ENCODE measurements around the gene SLC6A1.

The SLC6A1 gene

DNA sequence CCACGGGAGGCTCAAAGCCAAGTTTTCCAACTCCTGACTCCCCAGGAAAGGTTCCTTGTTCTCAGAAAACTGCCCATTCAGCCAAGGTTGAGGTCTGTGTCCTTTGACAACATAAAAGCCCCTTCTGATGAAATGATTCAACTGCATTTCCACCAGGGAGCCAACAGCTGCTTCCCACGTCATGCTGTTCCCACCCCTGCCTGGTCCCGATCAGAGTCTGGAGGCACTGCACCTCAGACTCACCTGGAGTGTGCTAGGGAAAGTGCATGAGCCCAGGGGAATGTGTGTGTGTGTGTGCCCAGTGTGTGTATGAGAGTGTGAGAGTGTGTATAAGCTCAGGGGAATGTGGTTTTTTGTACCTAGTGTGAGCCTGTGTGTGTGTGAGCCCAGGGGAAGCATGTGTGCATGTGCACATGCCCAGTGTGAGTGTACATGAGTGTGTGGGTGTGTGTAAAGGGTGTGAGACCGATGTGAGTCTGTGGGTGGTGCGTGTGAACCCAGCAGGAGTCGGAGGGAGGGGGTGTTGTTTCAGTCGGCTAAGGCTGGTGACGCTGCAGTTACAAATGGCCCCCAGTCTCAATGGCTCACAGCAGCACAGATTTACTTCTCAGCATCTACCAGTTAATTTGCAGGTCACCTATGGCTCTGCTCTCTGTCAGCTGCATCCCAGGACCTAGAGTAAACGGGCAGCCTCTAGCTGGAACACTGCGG, 20.3 kb upstream of the SLC6A1 start:
- DNase-seq = no peak

DNA sequence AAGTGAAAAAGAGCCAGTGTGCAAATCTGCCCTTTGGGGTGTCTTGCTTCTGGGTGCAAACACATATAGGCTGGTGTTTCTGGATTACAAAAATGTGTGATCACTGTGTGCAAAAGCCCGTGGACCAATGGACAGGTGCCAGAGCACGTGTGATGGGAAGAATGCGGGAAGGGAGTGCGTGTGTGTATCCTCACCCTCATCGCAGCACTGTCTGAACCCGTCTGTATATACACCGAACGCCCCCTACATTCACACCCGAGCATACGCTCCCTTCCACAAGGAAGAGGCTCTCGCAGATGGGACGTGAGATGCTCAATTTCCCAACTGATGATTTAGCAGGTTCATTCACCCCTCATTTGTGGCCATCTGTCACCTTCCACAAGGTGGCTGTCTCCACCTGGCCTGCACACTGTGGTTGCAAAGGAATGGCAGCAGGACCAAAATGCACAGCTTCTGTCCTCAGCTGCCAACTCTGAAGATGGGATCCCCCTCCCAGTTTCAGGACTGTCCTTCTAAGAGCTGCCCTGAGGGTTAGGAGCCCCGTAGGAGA, 19.4 kb upstream of the SLC6A1 start:
- DNase-seq = no peak

DNA sequence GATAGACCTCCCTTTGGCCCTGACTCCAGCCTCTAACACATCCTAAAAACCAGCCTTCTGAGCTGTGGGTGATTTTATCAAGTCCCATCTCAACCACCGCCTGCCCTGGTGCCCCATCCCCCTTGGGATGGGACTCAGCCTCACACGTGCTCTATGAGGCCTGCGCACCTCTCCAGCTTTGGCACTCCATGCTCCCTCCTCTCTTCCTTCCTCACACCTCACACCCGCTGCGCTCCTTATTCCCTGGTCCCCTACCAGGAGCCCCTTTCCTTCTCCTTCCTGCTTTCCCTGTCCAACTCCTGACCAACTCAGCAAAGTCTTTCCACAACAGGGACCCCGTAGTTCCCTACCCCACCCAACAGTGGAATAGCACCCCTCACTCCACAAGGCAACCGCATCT, 18.4 kb upstream of the SLC6A1 start:
- no peak for DNase-seq

DNA sequence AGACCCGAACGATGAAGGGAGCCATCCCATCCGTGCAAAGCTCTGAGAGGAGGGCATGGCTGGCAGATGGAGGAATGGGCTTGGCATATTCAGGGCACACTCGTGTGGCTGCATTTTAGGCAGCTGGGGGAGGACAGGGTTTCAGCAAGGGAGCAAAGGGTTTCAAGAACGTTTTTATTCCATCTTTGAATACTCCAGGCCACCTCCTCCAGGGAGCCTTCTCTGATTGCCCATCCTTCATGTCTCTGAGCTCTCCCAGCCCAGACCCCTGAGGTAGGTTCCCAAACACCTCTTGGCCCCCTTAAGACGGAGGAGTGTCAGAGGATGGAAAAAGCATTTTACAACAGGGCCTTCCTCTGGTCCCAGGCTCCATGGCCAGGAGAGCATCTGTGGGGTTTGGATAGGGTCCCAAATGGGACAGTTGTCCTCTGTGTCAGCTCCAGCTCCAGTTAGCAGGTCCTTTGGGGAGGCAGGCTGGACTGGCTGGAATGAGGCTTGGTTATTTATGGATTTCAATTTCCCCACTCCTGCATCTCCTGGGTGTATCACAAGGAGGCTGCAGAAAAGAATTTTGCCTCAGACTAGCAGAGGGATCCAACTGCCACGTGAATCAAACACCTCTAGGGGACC, 17.7 kb upstream of the SLC6A1 start:
- DNase-seq = no peak

DNA sequence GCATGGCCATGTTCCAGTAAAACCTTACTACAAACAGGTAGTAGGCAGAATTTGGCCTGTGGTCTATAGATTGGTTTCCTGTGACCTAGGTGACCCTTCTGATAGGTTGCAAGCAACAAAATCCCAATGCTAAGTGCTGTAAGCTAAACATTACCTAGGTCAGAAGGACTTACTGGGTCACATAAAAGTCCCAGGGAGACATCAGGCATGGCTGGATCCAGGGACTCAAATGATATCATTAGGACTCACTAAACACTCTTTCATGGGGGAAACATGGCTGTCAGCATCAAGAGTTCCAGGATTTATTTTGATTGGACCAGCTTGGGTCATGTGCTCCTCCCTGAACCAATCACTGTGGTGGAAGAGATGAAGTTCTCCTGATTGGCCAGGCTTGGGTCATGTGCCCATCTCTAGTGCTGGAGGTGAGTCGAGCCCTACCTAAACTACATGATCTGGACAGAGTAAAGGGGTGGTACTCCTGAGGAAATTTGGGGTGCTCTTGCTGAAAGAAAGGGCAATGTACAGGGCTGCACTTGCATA, 16.8 kb upstream of the SLC6A1 start:
- DNase-seq = no peak

DNA sequence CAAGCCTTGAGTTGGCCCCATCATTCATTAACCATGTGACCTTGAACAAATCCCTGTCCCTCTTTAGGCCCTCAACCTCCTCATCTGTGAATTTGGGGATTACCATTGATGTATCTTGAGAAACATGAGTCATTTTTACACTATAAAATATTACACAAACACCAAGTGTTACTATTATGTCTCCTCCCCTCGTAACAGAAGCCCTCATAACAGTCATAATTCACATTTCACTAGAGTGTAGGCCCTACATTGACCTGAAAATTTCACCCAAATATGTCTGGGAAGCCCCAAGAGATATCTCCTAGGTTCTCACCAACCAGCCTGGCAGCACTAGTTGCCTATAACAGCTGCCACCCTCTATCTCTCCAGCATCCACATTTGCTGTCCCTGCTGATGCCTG, 15.8 kb upstream of the SLC6A1 start:
- no peak for DNase-seq

DNA sequence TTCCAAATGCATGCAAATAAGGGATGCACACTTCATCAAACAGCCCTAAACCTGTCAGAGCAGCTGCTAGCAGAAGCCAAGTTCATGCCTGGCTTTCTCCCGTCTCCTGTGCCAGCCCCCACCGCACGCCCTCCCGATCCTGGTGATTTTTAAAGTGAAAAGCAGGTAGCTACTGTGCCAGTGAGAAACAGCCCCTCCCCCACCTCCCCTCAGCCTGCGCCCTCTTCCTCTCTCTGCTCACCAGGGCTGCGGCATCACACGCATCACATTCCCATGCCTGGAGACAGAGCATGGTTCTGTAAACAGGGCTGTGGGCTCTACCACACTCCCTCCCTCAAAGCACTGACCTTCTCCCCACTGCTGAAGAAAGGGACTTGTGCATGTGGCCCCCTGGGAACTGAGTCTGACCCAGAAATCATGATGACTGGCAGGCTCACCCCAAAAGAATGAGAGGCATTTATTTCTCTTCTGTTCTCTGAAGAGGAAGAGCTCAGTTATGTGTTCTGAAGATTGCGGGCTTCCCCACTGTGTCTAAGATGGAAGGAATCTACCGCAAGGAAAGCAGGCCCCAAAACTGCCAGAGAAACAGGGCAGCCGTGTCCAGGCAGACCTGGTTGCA, 14.5 kb upstream of the SLC6A1 start:
- no peak for DNase-seq

DNA sequence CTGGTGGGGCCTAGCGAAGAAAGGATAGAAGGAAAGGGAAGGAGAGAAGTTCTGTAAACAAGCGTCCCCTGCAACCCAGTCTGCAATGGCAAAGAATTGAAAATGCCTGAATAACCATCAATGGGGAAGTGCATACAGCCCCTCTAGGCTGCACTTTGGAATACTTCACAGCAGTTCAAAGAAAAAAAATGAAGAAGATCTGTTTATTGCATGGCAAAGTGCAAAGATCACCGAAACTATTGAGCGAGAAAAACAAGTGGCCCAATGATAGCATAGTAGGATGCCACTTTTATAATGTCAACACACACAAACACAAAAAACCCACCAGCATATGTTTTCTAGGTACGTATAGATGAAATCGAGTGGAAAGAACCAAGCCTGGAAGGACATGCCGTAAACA, 13.6 kb upstream of the SLC6A1 start:
- DNase-seq = no peak

DNA sequence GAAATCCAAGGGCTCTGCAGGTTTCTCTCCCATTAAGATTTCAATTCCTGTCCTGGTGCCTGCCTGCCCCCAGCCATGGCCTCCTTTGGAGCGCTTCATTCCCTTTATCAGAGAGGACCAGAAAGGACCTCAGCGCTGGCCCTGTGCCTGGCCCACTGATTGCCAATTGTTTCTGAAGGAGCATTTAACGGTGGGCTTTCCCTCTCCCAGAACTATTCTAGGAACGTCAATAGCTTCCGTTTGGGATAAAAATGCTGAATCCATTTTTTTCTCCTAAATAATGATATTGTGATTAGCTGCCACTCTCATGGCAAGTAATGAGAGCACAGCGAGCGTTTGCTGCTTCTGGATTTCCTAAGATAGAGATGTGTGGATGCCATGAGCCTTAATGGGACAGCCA, 12.2 kb upstream of the SLC6A1 start:
- DNase-seq = no peak

DNA sequence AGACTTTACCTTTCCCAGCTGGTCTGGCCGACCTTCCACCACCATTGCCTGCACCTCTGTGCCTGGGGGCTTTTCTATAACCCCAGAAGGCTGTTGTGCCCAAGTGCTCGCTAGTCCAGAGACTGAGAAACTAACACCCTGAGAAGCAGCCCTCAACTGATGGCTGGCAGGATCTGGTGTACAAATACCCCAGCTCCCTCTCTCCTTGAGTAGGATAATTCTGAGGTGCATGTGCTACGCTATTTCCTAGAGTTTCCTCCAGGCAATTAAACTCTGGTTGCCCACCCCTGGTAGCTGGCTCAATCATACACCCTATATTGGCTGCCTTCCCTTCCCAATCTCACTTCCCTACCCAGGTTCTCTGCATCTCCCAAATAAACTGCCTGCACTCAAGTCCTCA, 11.5 kb upstream of the SLC6A1 start:
- DNase-seq = no peak

DNA sequence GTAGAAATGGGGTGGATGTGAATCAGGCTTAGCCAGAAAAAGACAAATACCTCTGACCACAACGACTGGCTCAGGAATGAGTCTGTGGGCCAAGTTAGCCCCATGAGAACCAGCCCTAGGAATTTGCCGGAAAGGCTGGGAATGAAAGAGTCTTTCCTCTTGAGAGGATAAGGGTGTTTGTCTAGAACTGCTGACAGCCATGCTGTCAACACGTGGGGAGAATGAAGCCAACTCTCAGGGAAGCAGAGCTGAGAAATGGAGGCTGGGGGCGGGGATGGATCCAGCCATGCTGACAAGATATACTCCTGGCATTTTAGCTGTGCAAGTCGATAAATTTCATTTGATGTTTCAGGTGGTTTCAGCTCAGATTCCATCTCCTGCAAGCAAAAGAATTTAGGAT, 10.6 kb upstream of the SLC6A1 start:
- DNase-seq = no peak

DNA sequence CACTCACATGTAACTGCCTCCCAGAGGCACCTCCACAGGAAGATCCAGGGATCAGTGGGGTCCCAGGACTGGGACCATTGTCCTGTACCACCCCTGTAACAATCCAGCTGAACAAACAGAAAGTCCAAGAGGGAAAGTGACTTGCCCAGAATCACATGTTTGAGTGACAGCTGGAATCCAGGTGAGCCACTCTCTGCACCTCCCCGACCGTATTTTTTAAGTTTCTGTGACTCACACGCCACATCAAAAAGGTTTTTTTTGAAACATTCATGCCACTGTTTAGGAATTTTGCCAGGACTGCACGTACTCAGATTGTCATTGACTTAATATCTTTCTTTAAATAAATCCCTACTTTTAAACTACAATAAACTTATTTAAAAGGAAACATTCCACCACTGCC, 9.8 kb upstream of the SLC6A1 start:
- no peak for DNase-seq

DNA sequence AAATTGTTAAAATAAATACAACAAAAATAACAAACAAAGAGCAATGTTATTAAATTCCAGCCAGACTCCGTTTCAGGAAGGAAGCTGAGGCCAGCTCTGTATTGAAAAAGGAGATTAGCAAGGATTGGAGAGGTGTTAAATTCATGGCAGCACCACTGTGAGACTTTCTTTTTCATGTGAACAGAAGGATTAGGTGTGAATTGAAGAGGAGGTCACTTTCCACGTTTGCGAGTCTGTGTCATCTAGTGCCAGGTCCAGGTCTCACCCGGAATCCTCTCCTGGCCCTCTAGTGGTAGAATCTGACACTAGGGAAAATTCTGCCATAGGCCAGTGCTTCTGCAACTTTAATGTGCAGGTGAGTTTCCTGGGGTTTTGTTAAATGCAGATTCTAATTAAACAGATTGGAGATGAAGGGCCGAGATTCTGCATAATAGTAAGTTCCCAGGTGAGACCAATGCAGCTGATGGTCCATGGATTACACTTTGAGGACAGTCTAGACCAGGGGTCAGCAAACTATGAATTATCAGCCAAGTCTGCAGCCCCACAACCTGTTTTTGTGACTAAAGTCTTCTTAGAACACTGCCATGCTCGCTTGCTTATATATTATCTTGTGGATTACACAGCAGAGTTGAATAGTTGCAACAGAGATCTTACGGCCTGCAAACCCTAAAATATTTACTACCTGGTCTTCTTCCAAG, 9.2 kb upstream of the SLC6A1 start:
- DNase-seq = no peak

DNA sequence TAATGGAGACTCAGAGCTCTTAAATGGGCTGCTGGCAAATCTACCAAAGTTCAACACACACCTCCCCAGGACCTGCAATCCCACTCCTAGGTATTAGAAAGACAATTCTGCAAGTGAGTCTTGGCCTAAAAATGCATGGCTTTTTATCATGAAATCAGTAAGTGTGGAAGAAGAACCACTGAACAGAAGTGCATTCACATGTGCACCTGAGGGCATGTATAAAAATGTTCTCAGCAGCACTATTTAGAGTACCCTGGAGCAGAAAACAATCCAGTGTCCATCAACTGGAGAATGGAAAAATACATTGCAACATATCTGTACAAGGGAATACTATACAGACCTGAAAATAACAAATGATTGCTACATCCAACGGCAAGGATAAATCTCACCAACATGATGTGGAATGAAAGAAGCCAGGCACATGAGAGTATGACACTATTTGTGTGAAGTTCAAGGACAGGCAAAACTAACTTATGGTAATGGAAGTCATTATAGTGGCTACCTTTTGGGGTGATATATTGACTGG, 8.1 kb upstream of the SLC6A1 start:
- no peak for DNase-seq

DNA sequence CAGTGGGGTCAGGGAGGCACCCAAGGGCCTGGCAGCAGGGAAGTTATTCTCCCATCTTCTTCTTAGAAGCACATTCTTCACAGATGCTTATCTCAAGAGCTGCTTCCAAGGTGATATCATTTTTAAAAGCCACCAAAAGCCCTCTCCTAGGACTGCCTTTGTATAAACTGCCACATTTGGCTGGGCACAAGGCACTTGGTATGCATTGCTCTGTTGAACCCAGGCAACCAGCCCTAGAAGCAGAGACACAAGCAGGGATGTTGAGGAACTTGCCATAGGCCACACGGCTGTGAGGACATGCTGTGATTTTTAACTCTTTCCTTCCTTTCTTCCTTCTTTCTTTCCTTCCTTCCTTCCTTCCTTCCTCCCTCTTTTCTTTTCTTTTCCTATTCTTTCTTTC, 7.4 kb upstream of the SLC6A1 start:
- no peak for DNase-seq

DNA sequence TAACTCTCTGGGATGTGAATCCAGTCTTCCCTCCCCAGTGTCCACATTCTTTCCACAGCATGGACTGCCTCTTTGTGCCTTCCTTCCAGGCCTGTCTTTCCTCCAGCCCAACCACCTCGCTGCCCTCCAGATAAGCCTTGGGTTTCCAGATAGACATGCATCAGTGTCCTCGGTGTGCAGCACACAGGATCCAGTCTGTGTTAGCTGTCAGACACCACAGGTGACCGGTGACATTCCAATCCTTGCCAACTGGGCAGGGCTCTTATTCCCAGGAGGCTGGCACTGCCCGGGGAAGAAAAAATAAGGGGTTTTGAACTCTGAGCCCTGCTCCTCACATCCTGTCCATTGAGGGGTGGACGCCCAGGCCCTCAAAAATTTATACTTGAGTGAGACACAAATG, 6.0 kb upstream of the SLC6A1 start:
- no peak for DNase-seq

DNA sequence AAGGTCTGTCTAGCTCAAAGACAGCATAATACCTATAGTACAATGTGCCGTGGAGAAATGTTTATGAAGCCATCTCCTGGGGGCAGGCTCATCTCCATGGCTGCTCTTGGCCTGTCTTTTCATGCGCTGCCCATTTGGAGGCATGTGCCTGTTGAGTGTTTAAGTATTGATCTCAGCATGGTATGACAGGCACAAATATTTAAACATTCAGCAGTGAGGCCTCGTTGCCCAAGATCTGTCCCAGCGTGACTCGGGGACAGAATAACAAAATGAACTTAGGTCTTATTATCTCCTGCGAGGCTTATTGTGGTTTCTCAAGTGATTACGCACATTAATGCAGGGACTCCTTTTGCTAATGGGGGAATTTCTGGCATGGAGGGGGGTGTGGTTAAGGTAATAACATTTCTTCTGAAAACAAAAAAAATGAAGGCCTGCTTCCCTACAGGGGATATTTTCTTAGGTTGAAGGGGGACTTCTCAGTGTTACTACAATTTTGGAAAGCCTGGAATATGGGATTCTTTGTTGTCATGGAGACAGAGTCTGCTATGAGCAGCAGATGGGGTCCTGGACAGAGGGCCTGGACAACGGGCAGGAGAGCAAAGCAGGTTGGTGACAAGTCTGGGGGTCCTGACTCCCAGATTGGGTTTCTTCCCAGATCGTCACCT, 4.4 kb upstream of the SLC6A1 start:
- DNase-seq = no peak

DNA sequence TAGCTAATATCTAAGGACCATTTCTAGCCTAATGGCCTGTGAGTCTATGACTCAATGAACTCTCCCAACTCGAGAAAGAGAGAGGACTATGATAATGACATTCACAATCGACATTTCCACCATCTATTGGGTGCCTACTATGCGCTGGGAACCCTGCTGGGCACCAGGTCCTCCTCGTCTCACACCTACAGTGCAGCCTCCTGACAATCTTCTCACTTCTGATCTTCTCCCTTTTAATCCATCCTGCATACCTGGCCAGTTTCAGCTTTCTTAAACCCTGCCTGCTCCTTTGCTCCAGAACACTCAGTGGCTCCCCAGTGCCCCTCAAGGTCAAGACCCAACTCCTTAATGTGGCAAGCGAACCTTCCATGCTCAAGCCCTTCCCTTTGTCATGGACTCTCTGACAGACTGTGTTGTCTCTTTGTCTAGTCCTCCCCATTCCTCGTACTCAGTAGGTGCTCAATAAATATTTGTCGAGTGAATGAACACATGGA, 3.5 kb upstream of the SLC6A1 start:
- no peak for DNase-seq

DNA sequence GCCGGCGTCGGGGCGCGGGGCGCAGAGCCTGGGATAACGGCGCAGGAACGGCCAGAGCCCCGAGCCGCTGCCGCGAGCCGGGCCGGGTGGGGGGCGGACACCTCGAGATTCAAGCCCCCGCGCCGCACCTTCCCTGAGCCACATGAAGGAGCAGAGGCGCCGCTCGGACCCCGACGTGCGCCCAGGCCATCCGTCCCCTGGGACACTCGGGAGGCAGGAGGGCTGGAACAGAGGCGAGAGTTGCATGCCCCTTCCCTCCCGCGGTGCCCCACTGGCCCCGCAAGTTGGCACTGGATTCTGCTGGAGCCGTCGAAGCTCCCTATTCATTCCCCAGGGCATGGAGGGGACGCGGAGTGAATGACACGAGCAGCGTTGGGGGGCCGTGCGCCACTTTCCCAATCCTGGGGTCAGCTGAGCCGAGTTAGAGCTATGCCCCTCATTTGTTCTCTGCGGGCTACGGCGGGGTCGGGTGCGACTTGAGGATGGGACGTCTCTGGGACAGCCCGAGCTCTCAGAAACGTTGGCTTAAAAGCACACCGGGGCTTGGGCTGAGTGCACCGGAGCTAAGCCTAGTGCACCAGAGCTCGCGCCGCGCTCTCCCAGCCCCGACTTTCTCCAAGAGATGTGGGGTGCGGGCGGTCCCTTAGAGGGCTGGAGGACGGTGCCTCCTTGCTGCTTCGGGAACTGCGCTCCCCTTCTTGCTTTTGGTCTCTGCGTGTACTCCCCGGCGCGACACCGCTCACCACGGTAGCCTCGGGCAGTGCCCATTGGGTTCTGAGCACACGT, 588 bp downstream of the SLC6A1 start:
- DNase-seq = no peak

DNA sequence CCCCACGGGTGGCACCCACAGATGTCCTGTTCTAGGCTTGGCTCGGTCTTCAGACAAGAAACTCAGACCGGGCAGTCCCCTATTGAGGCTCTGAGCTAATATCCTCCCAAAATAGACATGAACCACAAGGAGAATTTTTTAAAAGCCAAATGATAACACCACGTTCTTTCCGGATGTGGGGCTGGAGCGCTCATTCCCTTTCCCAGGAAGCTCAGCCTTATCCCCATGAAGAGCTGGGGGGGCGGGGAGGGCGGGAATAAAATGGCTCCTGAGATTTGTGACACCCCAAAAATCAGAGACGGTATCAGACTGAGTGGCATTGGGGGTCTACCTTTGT, 1.1 kb downstream of the SLC6A1 start:
- DNase-seq = no peak

DNA sequence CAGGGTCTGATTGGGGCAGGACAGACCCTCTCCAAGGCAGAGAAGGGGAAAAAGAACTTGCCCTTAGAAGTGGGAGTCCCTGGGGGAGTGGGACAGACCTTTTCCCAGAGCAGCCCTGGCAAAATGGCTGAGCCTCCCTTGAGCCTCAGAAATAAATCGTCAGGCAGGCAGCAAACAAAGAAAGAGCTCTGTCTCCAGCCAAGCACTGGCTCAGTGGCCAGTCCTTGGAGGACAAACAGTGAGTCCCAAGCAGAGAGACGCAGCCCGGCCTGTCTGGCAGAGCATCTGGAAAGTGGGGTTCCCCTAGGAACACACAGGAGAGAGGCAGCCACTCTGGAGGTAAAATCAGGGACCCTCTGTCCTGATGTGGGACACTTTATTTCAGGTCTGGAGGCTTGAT, 1.8 kb downstream of the SLC6A1 start:
- DNase-seq = no peak

DNA sequence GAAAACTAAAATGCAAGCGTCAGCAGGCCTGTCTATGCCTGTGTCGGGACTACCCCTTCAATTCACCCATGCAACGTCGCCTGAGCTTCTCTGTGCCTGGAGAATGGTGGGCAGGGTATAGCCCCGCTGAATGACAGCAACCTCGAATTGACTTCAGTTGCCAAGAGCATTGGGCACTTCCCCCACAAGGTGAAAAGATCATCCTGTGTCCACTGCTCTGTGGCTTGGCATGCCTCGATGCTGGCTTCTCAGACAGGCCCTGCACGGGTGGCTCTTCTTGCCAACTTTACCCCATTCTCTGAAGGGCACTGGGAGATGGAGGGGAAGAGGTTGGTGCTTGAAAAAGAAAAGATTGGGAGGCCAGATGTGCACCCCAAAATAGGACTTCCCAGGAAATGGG, 3.3 kb downstream of the SLC6A1 start:
- DNase-seq = no peak
